Liver (tissue), 9 donors: ENCODE data around the gene GPD1L. TPM values are rescaled to one million over a fixed set of nuclear protein-coding genes. Genes with fewer than 3 reads are reported as not detected.

Experiments used
- DNase-seq: peaks from one replicate; pipeline ENCODE4 v3.0.0-alpha.2; 2017; ENCODE audit warnings: low spot score
- H3K27ac ChIP-seq, 2 donors: one replicate each; pipeline ENCODE4 v1.7.0; 2013; ENCODE audit warnings: inconsistent platforms in 2 of 2, low read length in 2 of 2, control low read depth in 1 of 2, low read depth in 1 of 2, mild to moderate bottlenecking in 1 of 2
- H3K27me3 ChIP-seq, 4 donors: one replicate each; pipeline versions ENCODE4 v1.6.1 to v1.7.0; 2013; ENCODE audit warnings: low read length in 3 of 4, inconsistent platforms in 1 of 4, mild to moderate bottlenecking in 1 of 4, moderate library complexity in 1 of 4; ENCODE audit not compliant: control insufficient read depth in 4 of 4, insufficient read depth in 4 of 4
- H3K36me3 ChIP-seq, 4 donors: one replicate each; pipeline versions ENCODE4 v1.6.1 to v1.7.0; 2013; ENCODE audit warnings: low read length in 3 of 4, mild to moderate bottlenecking in 3 of 4, low read depth in 1 of 4, moderate library complexity in 1 of 4; ENCODE audit not compliant: control insufficient read depth in 4 of 4, insufficient read depth in 3 of 4
- H3K4me1 ChIP-seq, 4 donors: one replicate each; pipeline versions ENCODE4 v1.6.1 to v1.7.0; 2013; ENCODE audit warnings: low read length in 3 of 4, mild to moderate bottlenecking in 3 of 4, moderate library complexity in 1 of 4; ENCODE audit not compliant: control insufficient read depth in 4 of 4, insufficient read depth in 4 of 4
- H3K4me3 ChIP-seq, 3 donors: one replicate each; pipeline versions ENCODE4 v1.6.1 to v1.7.0; 2013; ENCODE audit warnings: low read length in 3 of 3, control low read depth in 1 of 3, low read depth in 1 of 3, mild to moderate bottlenecking in 1 of 3
- H3K9ac ChIP-seq, 2 donors: one replicate each; pipeline ENCODE4 v1.7.0; 2013; ENCODE audit warnings: low read length in 2 of 2, mild to moderate bottlenecking in 2 of 2, moderate library complexity in 2 of 2, control low read depth in 1 of 2, low read depth in 1 of 2
- H3K9me3 ChIP-seq, 4 donors: one replicate each; pipeline versions ENCODE4 v1.6.1 to v1.7.0; 2013; ENCODE audit warnings: low read length in 3 of 4; ENCODE audit not compliant: control insufficient read depth in 4 of 4
- ATF3 ChIP-seq: IDR thresholded peaks from 2 replicates; pipeline ENCODE4 v1.6.1; 2016; ENCODE audit warnings: antibody characterized with exemption
- CTCF ChIP-seq: fragments of 150-350 bp; IDR thresholded peaks from 2 replicates; pipeline ENCODE4 v1.5.1; 2017; ENCODE audit warnings: improper control_type of control experiment, low read depth, low read length; ENCODE audit not compliant: missing input control
- EGR1 ChIP-seq, 2 donors: IDR thresholded peaks; 2 replicates each; pipeline ENCODE4 v1.6.1; 2016 to 2018; ENCODE audit warnings: antibody characterized with exemption in 2 of 2, low read depth in 2 of 2
- FOXA1 ChIP-seq: IDR thresholded peaks from 2 replicates; pipeline ENCODE4 v1.6.1; 2016; ENCODE audit warnings: antibody characterized with exemption
- FOXA2 ChIP-seq: IDR thresholded peaks from 2 replicates; pipeline ENCODE4 v1.6.1; 2016; ENCODE audit warnings: antibody characterized with exemption
- NR2F2 ChIP-seq: IDR thresholded peaks from 2 replicates; pipeline ENCODE4 v1.6.1; 2016; ENCODE audit warnings: antibody characterized with exemption
- REST ChIP-seq: IDR thresholded peaks from 2 replicates; pipeline ENCODE4 v1.6.1; 2016; ENCODE audit warnings: antibody characterized with exemption, mild to moderate bottlenecking
- RXRA ChIP-seq, 2 donors: IDR thresholded peaks; 2 replicates each; pipeline ENCODE4 v1.6.1; 2017 to 2018; ENCODE audit warnings: antibody characterized with exemption in 2 of 2, mild to moderate bottlenecking in 1 of 2
- SP1 ChIP-seq: IDR thresholded peaks from 2 replicates; pipeline ENCODE4 v1.6.1; 2018; ENCODE audit warnings: antibody characterized with exemption, mild to moderate bottlenecking
- TAF1 ChIP-seq: conservative IDR thresholded peaks from 2 replicates; pipeline ENCODE4 v1.6.1; 2016; ENCODE audit warnings: antibody characterized with exemption, mild to moderate bottlenecking
- YY1 ChIP-seq: IDR thresholded peaks from 2 replicates; pipeline ENCODE4 v1.6.1; 2016; ENCODE audit warnings: antibody characterized with exemption, mild to moderate bottlenecking
- ZBTB33 ChIP-seq: IDR thresholded peaks from 2 replicates; pipeline ENCODE4 v1.6.1; 2016; ENCODE audit warnings: antibody characterized with exemption
- WGBS: extraction: QIAGEN DNeasy Blood & Tissue Kit; methylation state at CpG from one replicate; pipeline ENCODE4 v1.1.7; 2013; 5-methylcytosine and 5-hydroxymethylcytosine counted together
- polyA plus RNA-seq, 2 donors: library from polyadenylated mRNA; stranded (reverse) in 1 of 2; unstranded in 1 of 2; fragments of 200-250 nt in 1 of 2; fragments of >200 nt in 1 of 2; fragmentation: Nextera tagmentation in 1 of 2; extraction: Ambion mirVana in 1 of 2; gene quantifications; one replicate each; pipeline versions ENCODE4 v1.2.1 to v1.2.3, GENCODE V29; 2013 to 2015
- total RNA-seq, 2 donors: library from RNA; depleted of rRNA; stranded (reverse); fragments of >200 nt; gene quantifications; one replicate each; pipeline ENCODE4 v1.2.3, GENCODE V29; 2014
- donor health status: healthy.
- donor health status: healthy.
- donor health status: healthy.
- donor health status: healthy.
- donor health status: healthy.

GPD1L gene
- total and polyA plus RNA-seq, 4 donors: 1.4 to 5.0 (median 3.1) TPM

- H3K4me3 ChIP-seq: no peak overlapping the region
- H3K36me3 ChIP-seq: no peaks in the 10 kb centered on the region
- TF ChIP-seq REST (no peak), FOXA2 (no peak), RXRA (IDR thresholded peaks at IDR 0.05) (no peak), SP1 (no peak), YY1 (no peak), CTCF (no peak), FOXA1 (no peak)
- 38% methylated on average over 3 of the region's 3 CpGs for WGBS
- no peak overlapping the region for H3K27ac ChIP-seq
- H3K27me3 ChIP-seq: peaks cover 0 to 3% (median 0%) of the 10 kb centered on the region in 4 donors
- no peaks in the 10 kb centered on the region for H3K4me1 ChIP-seq
- H3K9me3 ChIP-seq: no peaks in the 10 kb centered on the region
- no peak overlapping the region for H3K9ac ChIP-seq
- DNase-seq: no peak
Measured at GRCh38 chr3:32095431-32095830, 11.0 kb upstream of the GPD1L start.

- WGBS: 76% methylated on average over 1 of the region's 1 CpG
- TF ChIP-seq NR2F2: no peak
- TF ChIP-seq ATF3: no peak
- no peak for TF ChIP-seq EGR1 (IDR thresholded peaks at IDR 0.05; ENCODE audit: low read depth in 2 of 2)
- TF ChIP-seq SP1: no peak
- no peak for TF ChIP-seq YY1
- TF ChIP-seq TAF1: no peak
- no peak for TF ChIP-seq ZBTB33
- no peak for TF ChIP-seq RXRA (IDR thresholded peaks at IDR 0.05)
Measured at GRCh38 chr3:32097768-32098167, 8.7 kb upstream of the GPD1L start.

More at GRCh38 chr3:32097768-32098167, 8.7 kb upstream of the GPD1L start:
- Histone ChIP-seq H3K27me3 (no peaks in the 10 kb centered on the region), H3K9ac (no peak overlapping the region), H3K4me1 (no peaks in the 10 kb centered on the region), H3K27ac (no peak overlapping the region), H3K9me3 (peaks cover 0 to 4% (median 0%) of the 10 kb centered on the region in 4 donors), H3K4me3 (no peak overlapping the region), H3K36me3 (no peaks in the 10 kb centered on the region)
- no peak for DNase-seq
